Mononuclear cell (primary cell): ENCODE measurements around the gene TET1. TPM values are rescaled to one million over a fixed set of nuclear protein-coding genes. Genes with fewer than 3 reads are reported as not detected.
A peak's percentile ranks its signal among the peaks of the same experiment; 100 is the strongest.
"Not testable (repeated sequence)": the region's sequence is repeated elsewhere in the genome, so short reads cannot be mapped to it uniquely, and the experiment has no call there.

Experiments
- H3K27me3 ChIP-seq: 2 replicates; pipeline ENCODE4 v1.6.0; 2011; ENCODE audit warnings: low read length, control low read depth; ENCODE audit not compliant: insufficient read depth
- H3K4me1 ChIP-seq: 2 replicates; pipeline ENCODE4 v1.5.1; 2011; ENCODE audit warnings: mild to moderate bottlenecking, low read length, control low read depth; ENCODE audit not compliant: insufficient read depth
- H3K4me3 ChIP-seq: 2 replicates; pipeline ENCODE4 v1.5.1; 2011; ENCODE audit warnings: mild to moderate bottlenecking, low read length, moderate library complexity
- H3K9me3 ChIP-seq: 2 replicates; pipeline ENCODE4 v1.5.1; 2011; ENCODE audit warnings: low read depth, mild to moderate bottlenecking, control low read depth, low read length
- total RNA-seq: library from RNA; depleted of rRNA; stranded (reverse); fragments of >200 nt; gene quantifications from one replicate; pipeline ENCODE4 v1.2.3, GENCODE V29; 2012

Gene TET1
- total RNA-seq, 1 donor = 1.5 TPM

GRCh38 chr10:68668972-68669371 lies 108.8 kb downstream of the TET1 start:
- Histone ChIP-seq H3K4me3 (no peak overlapping the region), H3K9me3 (no peaks in the 10 kb centered on the region), H3K27me3 (no peaks in the 10 kb centered on the region), H3K4me1 (no peaks in the 10 kb centered on the region)

GRCh38 chr10:68684413-68684812 lies 124.3 kb downstream of the TET1 start:
- Histone ChIP-seq H3K4me3 (no peak overlapping the region), H3K27me3 (no peaks in the 10 kb centered on the region), H3K9me3 (no peaks in the 10 kb centered on the region), H3K4me1 (no peaks in the 10 kb centered on the region)

DNA sequence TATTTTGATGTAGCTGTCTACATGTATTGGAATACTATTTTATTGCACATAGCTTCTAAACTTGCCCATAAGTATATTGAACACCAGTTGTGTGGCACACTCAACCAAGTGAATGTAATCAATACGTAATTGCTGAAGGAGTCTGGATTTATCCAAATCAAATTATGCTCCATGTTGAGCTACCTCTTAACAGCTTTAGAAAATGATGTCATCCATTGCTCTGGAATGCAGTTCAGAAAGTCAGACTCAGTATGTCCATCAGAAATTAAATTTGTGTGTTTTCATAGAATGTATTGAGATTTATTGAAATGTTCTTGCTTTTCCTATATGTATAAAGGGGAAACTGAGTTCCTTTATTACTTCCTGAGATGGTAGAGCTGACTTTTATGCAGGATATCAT lies 135.9 kb downstream of the TET1 start:
- Histone ChIP-seq H3K4me3 (no peak overlapping the region), H3K4me1 (no peaks in the 10 kb centered on the region)

DNA sequence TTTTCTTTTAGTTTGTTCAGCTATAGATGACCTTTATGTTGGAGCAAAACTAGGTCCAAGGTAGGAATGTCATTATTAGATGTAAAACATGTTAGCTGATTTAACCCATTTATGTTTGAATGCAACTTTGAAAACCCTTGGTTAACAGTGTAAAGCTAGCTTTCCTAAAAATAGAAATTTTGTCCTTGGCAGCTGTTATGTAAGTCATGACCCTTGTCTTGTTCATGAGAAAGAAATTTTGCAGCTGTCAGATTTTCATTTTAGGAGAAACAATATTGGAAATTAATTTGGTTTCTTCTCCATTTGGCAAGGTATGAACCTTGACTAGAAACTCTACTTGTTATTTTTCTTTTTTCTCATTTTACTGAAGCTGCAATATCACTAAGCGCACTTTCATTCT lies 137.0 kb downstream of the TET1 start:
- Histone ChIP-seq H3K27me3 (no peaks in the 10 kb centered on the region), H3K9me3 (no peaks in the 10 kb centered on the region), H3K4me3 (no peak overlapping the region), H3K4me1 (no peaks in the 10 kb centered on the region)

More for the DNA sequence above, 135.9 kb downstream of the TET1 start:
- Histone ChIP-seq H3K9me3 (no peaks in the 10 kb centered on the region), H3K27me3 (no peaks in the 10 kb centered on the region)

DNA sequence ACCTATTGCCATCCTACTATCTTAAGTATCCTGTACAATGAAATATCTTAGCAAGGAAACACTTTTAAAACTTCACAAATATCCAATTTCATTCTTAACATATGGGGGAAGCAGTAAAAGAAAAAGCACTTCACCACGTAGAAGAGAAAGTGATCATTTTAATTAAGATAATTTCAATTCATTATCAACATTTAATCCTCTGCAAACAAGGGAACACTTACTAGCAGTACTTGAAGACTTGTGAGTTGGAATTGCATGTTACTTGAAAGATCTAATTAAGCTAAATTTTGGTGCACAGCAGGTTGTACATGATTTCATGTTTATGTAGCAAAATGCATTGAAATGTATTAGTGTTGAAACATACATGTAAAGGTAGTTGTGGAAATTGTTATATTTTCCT lies 140.1 kb downstream of the TET1 start:
- no peaks in the 10 kb centered on the region for H3K4me1 ChIP-seq
- no peak overlapping the region for H3K4me3 ChIP-seq
- H3K27me3 ChIP-seq = no peaks in the 10 kb centered on the region
- H3K9me3 ChIP-seq = no peaks in the 10 kb centered on the region

DNA sequence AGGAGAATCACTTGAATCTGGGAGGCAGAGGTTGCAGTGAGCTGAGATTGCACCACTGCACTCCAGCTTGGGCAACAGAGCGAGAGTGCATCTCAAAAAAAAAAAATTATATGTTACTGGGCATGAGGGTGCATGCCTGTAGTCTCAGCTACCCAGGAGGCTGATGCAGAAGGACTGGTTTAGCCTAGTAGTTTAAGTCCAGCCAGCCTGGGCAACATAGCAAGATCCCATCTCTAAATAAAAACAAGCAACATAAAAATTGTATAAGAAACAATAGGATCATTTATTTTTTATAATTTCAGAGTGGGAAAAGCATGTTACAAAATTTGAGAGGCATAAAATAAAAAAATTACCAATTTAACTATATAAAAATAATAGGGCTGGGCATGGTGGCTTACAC lies 145.4 kb downstream of the TET1 start:
- Histone ChIP-seq H3K9me3 (no peaks in the 10 kb centered on the region), H3K4me3 (no peak overlapping the region), H3K4me1 (no peaks in the 10 kb centered on the region), H3K27me3 (no peaks in the 10 kb centered on the region)

GRCh38 chr10:68708987-68709386 lies 148.8 kb downstream of the TET1 start:
- not testable (repeated sequence) for H3K4me3 ChIP-seq, H3K9me3 ChIP-seq, H3K27me3 ChIP-seq, H3K4me1 ChIP-seq

DNA sequence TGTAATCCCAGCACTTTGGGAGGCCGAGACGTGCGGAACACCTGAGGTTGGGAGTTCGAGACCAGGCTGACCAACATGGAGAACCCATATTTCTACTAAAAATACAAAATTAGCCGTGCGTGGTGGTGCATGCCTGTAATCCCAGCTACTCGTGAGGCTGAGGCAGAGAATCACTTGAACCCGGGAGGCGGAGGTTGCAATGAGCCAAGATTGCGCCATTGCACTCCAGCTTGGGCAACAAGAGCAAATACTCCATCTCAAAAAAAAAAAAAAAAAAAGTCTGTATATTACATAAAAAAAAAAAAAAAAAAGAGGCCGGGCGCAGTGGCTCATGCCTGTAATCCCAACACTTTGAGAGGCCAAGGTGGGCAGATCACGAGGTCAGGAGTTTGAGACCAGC lies 152.9 kb downstream of the TET1 start:
- not testable (repeated sequence) for H3K27me3 ChIP-seq, H3K4me3 ChIP-seq, H3K4me1 ChIP-seq, H3K9me3 ChIP-seq

- no peak overlapping the region for H3K4me3 ChIP-seq
- H3K9me3 ChIP-seq = no peaks in the 10 kb centered on the region
- no peaks in the 10 kb centered on the region for H3K27me3 ChIP-seq
- peaks cover 7% of the 10 kb centered on the region for H3K4me1 ChIP-seq
These were observed 157.3 kb downstream of the TET1 start for GRCh38 chr10:68717435-68717834.

DNA sequence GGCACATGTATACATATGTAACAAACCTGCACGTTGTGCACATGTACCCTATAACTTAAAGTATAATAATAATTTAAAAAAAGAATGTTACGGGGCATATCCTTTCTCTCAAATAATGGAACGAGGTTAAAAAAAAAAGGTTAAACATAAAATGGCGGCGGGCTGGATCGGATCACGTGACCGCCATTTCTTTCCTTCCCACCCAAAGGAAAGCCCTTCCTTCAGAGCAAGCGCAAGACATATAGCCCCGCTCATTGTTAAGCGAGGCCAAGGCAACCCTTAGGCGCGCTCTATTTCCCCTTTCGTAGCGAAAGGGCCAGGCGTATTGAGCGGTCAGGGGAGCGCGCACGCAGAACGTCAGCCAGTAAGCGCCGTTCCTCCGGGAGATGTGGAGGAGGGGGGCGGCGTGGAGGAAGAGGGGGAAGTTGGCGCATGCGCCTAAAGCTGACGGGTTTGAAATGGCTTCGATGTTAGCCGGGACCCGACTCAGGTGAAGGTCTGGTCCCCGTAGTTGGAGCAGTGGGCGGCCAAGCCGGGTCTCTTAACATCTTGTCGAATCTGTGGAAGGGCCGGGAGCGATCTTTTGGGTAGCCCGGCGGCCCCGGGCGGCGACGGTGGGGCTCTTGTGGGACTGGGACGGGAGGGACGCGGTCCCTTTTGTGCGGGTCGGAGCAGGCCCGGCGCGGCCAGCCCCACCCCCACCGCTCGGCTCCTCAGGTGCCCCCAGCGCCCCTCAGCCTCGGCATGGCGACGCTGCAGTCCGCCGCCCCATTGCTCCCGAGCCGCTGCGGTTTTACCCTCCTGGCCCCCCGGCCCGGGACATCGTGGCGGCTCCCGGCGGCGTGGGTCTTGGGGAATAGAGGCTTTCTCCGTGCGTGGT lies 160.9 kb downstream of the TET1 start, which contains the start of gene CCAR1:
CCAR1 (plus strand) TSS at position 447 of the 880 bp plus-strand sequence. CDS start 1,266 bp downstream, outside the sequence.
- H3K4me3 ChIP-seq = peak within 1 kb of the TSS; percentile 77
- H3K9me3 ChIP-seq = no peaks in the 10 kb centered on the region
- peaks cover 11% of the 10 kb centered on the region for H3K4me1 ChIP-seq
- H3K27me3 ChIP-seq = no peaks in the 10 kb centered on the region

DNA sequence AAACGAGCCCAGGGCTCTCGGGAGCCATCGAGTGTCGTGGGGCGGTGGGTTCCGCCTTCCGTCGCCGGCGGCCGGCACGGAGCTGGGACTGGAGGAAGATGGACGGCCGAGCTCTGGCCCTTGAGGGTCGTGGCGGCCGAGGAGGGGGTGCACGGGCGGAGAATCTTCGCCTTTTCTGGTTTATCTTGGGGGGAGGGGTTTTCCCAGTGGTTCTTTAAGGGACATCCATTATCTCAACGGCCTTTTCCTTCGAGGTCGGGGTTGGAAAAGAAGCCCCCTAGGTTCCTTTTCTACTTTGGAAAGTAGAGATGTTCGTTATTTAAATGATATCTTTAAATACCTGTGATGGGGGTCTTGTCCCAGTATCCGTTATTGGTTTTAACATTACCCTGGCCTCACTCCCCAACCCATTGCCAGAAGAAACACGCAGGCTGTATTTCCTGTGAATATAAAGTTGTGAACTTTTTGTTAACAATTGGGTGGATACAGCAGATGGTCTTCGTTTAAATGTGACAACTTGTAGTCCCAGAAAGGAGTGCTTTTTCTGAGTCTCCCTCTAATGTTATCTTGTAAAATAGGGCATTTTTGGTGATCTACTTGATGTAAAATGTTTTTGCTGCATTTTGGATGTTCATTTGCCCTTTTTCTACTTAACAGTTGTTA lies 161.7 kb downstream of the TET1 start:
- H3K4me1 ChIP-seq = peaks cover 11% of the 10 kb centered on the region
- H3K9me3 ChIP-seq = no peaks in the 10 kb centered on the region
- H3K4me3 ChIP-seq = peak overlapping the region; percentile 77
- H3K27me3 ChIP-seq = no peaks in the 10 kb centered on the region

DNA sequence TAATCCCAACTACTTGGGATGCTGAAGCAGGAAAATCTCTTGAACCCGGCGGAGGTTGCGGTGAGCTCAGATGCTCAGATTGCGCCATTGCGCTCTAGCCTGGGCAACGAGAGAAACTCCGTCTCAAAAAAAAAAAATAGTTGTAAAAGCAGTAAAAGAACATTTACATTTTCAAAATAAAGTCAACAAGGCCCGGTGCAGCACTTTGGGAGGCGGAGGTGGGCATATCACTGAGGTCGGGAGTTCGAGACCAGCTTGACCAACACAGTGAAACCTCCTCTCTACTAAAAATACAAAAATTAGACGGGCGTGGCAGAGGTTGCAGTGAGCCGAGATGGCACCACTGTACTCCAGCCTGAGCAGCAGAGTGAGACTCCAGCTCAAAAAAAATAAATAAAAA lies 164.9 kb downstream of the TET1 start:
- H3K4me1 ChIP-seq = peaks cover 11% of the 10 kb centered on the region
- H3K27me3 ChIP-seq = no peaks in the 10 kb centered on the region
- H3K4me3 ChIP-seq = no peak overlapping the region
- H3K9me3 ChIP-seq = no peaks in the 10 kb centered on the region

GRCh38 chr10:68727146-68727545 lies 167.0 kb downstream of the TET1 start:
- Histone ChIP-seq H3K4me1 (peaks cover 7% of the 10 kb centered on the region), H3K27me3 (no peaks in the 10 kb centered on the region), H3K9me3 (no peaks in the 10 kb centered on the region)

DNA sequence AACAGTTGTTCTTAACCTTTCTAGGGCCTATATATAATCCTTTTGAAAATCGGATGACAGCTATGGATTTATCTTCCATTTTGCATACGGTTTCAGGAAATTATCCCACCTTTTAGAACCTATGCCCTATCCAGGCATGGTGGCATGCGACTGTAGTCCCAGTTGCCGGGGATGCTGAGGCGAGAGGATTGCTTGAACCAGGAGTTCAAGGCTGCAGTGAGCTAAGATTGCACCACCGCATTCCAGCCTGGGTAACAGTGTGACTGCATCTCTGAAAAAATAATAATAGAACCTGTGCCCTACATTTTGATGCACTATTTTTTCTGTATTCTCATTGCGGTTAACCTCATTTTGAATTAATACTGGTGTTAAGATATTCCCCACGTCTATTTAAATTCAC lies 172.5 kb downstream of the TET1 start:
- H3K9me3 ChIP-seq = no peaks in the 10 kb centered on the region
- H3K4me3 ChIP-seq = no peak overlapping the region
- H3K27me3 ChIP-seq = no peaks in the 10 kb centered on the region
- H3K4me1 ChIP-seq = no peaks in the 10 kb centered on the region

More at GRCh38 chr10:68727146-68727545, 167.0 kb downstream of the TET1 start:
- no peak overlapping the region for H3K4me3 ChIP-seq

DNA sequence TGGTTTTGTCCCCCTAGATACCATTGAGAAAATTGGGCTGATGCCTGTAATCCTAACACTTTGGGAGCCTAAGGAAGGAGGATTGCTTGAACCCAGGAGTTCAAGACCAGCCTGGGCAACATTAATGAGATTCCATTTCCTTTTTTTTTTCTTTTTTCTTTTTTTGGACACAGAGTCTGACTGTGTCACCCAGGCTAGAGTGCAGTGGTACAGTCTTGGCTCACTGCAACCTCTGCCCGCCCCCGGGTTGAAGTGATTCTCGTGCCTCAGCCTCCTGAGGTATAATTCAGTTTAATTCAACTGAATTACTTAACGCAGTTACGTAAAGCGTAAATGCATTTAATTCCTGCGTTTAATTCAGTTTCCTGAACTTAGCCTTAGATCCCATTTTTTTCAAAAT lies 174.2 kb downstream of the TET1 start:
- no peaks in the 10 kb centered on the region for H3K4me1 ChIP-seq
- H3K4me3 ChIP-seq = no peak overlapping the region
- no peaks in the 10 kb centered on the region for H3K9me3 ChIP-seq
- H3K27me3 ChIP-seq = no peaks in the 10 kb centered on the region
